HG03039 (cell line): ENCODE data around the gene CDKAL1.
A peak's percentile ranks its signal among the peaks of the same experiment; 100 is the strongest.
"Not testable (repeated sequence)": the region's sequence is repeated elsewhere in the genome, so short reads cannot be mapped to it uniquely, and the experiment has no call there.

Source experiments
- ATAC-seq: cut with Tn5 transposase; IDR thresholded peaks from one replicate; pipeline ENCODE4 v1.9.1; 2021; ENCODE audit warnings: mild to moderate bottlenecking, moderate library complexity; ENCODE audit not compliant: unreplicated experiment

Gene CDKAL1

GRCh38 chr6:20589266-20589665, 55.0 kb downstream of the CDKAL1 start:
- no peak for ATAC-seq

- not testable (repeated sequence) for ATAC-seq
Measured at GRCh38 chr6:20590476-20590875, 56.2 kb downstream of the CDKAL1 start.

DNA sequence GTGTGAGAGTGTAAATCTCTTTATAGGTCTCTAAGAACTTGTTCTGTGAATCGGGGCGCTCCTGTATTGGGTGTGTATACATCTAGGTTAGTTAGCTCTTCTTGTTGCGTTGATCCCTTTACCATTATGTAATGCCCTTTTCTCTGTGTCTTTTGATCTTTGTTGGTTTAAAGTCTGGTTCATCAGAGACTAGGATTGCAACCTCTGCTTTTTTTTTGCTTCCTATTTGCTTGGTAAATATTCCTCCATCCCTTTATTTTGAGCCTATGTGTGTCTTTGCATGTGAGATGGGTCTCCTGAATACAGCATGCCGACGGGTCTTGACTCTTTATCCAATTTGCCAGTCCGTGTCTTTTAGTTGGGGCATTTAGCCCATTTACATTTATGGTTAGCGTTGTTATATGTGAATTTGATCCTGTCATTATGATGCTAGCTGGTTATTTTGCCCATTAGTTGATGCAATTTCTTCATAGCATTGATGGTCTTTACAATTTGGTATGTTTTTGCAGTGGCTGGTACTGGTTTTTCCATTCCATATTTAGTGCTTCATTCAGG, 60.1 kb downstream of the CDKAL1 start:
- ATAC-seq, result not testable (repeated sequence)

- peak; percentile 46 for ATAC-seq
Measured at GRCh38 chr6:20599302-20600051, 65.2 kb downstream of the CDKAL1 start.

DNA sequence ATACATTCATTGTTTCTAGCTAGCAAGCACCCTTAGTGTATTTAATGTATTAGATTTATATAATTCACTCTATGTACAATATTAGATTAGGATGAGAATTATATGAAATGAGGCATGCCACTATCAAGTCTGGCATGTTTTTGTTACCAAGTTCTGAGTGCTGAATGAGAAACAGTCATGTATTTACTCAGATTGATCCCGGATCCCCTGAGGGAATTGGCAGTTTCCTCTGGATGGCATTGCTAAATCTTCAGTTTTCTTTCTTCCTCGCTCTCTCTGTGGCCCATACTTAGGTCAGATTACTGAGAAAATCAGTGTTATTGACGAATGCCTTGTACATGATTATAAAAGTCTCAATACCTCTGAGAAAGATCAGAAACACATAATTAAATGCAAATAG, 66.6 kb downstream of the CDKAL1 start:
- no peak for ATAC-seq

DNA sequence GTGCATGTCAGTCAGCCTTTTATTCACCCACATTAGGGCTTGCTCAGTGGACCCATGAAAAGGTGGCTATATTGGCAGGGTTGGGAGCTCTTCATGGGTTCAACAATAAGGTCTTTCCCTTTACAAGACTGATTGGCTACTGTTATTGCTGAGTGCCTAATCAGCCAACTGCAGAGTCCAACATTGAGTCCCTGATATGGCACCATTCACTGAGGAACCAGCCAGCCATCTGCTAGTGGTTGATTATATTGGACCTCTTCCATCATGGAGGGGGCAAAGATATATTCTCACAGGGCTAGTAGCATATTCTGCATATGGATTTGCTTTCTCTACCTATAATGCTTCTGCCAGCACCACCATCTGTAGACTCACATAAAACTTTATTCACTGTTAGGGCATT, 69.9 kb downstream of the CDKAL1 start:
- no peak for ATAC-seq

- no peak for ATAC-seq
Measured at GRCh38 chr6:20605061-20605460, 70.8 kb downstream of the CDKAL1 start.

- ATAC-seq, result no peak
Measured at GRCh38 chr6:20605581-20605980, 71.3 kb downstream of the CDKAL1 start.

DNA sequence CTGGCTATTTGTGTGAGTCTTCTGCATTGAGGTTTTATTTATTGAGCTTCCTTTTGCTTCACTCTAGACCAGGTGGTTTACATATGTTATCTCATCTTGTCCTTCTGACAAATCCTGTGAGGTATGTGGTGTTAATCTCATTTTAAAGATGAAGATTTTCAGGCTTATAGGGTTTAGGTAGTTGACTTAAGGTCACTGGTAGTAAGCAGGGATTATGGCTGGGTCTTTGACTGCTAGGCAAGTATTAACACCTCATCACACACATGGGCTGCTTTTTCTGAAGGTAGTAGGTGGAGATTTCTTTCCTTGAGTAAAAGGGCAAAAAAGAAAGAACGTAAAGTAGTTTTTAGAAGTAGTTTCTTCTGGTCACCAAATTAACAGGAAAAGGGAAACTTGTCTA, 72.6 kb downstream of the CDKAL1 start:
- ATAC-seq, result no peak

DNA sequence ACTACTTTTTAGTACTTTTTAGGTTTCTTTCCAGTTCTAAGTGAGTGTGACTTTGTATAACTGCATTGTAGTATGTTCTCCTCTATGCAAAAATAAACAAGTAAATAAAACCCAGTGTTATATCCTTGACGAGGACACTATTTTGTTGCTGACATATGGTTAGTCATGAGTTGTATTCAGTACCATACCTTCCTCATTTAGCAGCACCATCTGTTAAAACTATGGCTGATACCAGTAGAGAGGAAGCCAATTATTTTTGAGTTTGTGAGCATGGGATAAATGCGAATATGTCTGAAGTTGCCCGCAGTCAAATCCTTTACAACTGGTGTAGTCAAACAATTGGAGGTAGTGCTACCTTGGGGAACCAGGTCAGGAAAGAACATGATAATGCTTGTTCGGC, 74.1 kb downstream of the CDKAL1 start:
- ATAC-seq, result no peak

GRCh38 chr6:20608905-20609304, 74.6 kb downstream of the CDKAL1 start:
- no peak for ATAC-seq

- ATAC-seq, result not testable (repeated sequence)
Measured at GRCh38 chr6:20609924-20610323, 75.7 kb downstream of the CDKAL1 start.

DNA sequence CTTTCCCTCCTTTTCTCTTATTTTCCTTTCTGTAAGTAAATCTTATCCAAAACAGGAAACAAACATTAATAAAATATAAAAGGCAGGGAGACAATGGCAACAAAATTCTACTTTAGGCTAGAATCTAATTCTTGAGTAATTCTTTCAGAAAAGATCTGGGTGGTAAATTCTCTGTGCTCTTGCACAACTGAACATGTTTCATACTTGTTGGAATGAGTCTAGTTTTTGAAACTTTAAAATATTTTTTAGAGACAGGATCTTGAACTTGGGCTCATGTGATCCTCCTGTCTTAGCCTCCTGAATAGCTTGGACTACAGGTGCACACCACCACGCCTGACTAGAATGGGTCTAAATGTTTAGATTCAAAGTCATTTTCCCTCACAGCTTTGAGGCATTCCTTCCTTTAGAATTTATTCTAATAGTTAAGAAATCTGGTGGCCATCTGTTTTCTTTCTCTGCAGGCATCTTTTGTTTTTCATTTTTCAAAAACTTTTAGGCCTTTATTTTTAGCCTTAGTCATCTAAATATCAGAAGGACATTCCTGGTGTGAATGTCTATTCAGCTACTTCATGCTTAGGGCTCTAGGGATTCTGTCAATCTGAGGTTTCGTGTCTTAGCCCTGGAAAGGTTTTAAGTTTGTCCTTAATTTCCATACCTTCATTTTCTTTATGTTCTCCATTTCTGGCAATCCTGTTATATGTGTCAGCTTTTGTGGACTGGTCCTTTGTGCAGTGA, 76.5 kb downstream of the CDKAL1 start:
- ATAC-seq, result no peak

GRCh38 chr6:20617537-20617936, 83.3 kb downstream of the CDKAL1 start:
- ATAC-seq, result not testable (repeated sequence)

GRCh38 chr6:20620043-20620442, 85.8 kb downstream of the CDKAL1 start:
- ATAC-seq, result no peak

- ATAC-seq, result no peak
Measured at GRCh38 chr6:20623761-20624160, 89.5 kb downstream of the CDKAL1 start.

- ATAC-seq, result no peak
Measured at GRCh38 chr6:20626165-20626564, 91.9 kb downstream of the CDKAL1 start.

DNA sequence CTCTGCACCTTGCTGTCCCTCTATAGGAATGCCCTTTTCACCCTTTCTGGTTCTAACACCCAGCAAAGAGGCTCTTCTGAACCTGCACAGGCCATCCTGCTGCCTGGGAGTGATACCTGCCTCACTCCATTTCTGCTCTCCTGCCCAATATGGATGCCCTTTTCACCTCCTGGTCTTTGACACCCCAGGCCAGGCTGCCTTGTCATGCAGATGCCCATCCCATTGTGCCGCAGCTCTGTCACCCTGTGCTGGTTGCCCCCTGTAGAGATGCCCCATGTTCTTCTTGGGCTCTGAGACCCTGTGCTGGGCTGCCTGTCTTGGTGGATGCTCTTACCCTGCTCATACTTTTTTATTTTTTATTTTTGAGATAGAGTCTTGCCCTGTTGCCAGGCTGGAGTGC, 95.3 kb downstream of the CDKAL1 start:
- ATAC-seq, result no peak

DNA sequence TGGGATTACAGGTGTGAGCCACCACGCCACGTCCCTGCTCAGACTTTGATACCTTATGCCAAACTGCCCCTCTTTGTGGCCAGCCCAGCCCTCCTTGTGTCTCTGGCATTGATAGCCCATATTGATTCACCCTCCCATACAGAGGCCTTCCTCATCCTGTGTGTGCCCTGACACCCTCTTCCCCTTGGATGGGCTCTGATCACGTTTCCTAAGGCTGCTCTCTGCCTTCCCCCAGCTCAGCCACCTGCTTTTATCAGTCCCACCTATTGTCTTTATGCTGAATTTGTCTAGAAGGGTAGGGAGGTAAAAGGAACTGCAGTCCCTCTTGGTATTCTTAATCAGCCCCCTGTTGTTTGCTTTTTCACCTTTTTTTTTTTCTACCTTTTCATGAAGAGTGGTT, 95.9 kb downstream of the CDKAL1 start:
- ATAC-seq, result no peak

GRCh38 chr6:20630617-20631548, 96.6 kb downstream of the CDKAL1 start:
- ATAC-seq, result no peak

GRCh38 chr6:20631549-20631924, 97.3 kb downstream of the CDKAL1 start:
- ATAC-seq, result no peak
